ENCODE results near the gene CD47.

GRCh38 chr3:108030960-108031359, 59.9 kb downstream of the CD47 start:
- no peak for TF ChIP-seq POLR2A (IDR thresholded peaks at IDR 0.05)
- TF ChIP-seq, protein P1, sequence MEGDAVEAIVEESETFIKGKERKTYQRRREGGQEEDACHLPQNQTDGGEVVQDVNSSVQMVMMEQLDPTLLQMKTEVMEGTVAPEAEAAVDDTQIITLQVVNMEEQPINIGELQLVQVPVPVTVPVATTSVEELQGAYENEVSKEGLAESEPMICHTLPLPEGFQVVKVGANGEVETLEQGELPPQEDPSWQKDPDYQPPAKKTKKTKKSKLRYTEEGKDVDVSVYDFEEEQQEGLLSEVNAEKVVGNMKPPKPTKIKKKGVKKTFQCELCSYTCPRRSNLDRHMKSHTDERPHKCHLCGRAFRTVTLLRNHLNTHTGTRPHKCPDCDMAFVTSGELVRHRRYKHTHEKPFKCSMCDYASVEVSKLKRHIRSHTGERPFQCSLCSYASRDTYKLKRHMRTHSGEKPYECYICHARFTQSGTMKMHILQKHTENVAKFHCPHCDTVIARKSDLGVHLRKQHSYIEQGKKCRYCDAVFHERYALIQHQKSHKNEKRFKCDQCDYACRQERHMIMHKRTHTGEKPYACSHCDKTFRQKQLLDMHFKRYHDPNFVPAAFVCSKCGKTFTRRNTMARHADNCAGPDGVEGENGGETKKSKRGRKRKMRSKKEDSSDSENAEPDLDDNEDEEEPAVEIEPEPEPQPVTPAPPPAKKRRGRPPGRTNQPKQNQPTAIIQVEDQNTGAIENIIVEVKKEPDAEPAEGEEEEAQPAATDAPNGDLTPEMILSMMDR (IDR thresholded peaks at IDR 0.05) = no peak
